Epithelial cell of esophagus (primary cell): ENCODE measurements around the gene BDH2.

Source experiments
- DNase-seq: peaks from one replicate; pipeline ENCODE4 v3.0.0; 2010; ENCODE audit warnings: low read depth
- H3K4me3 ChIP-seq: 2 replicates; pipeline ENCODE4 v1.5.1; 2011; ENCODE audit warnings: mild to moderate bottlenecking, low read length, control low read depth
- CTCF ChIP-seq: IDR thresholded peaks from 2 replicates; pipeline ENCODE4 v1.5.1; 2011; ENCODE audit warnings: low read depth, mild to moderate bottlenecking, low read length, control low read depth, inconsistent platforms; ENCODE audit not compliant: insufficient read depth; ENCODE audit errors: missing control alignments

BDH2 gene

DNA sequence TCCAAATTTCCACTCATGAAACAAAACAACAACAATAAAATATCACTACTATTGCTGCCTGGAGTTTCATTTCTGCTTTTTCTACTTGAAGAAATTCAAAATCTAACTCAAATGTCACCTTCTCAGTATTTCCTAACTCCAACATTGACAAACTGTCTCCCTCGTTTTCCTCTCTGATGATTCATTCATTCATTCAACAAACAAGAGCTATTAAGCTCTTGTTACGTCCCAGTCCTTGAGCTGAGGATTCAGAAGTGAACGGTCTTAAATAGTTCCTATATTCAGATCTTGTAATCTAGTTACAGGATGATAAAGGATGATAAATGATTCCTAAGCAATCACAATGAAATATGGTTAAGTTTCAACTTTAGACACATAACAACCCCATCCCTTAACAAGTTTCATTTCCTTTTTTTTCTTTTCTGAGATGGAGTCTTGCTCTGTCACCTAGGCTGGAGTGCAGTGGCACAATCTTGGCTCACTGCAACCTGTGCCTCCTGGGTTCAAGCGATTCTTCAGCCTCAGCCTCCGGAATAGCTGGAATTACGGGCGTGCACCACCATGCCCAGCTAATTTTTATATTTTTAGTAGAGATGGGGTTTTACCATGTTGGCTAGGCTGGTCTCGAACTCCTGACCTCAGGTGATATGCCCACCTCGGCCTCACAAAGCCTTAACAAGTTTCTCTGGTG lies 24.7 kb downstream of the BDH2 start:
- H3K4me3 ChIP-seq: no peak overlapping the region
- no peak for TF ChIP-seq CTCF

GRCh38 chr4:103073792-103074438 lies 25.7 kb downstream of the BDH2 start:
- no peak overlapping the region for H3K4me3 ChIP-seq
- DNase-seq: peak; percentile 35
- TF ChIP-seq CTCF: no peak

More for the DNA sequence above, 24.7 kb downstream of the BDH2 start:
- DNase-seq: peak; percentile 61

DNA sequence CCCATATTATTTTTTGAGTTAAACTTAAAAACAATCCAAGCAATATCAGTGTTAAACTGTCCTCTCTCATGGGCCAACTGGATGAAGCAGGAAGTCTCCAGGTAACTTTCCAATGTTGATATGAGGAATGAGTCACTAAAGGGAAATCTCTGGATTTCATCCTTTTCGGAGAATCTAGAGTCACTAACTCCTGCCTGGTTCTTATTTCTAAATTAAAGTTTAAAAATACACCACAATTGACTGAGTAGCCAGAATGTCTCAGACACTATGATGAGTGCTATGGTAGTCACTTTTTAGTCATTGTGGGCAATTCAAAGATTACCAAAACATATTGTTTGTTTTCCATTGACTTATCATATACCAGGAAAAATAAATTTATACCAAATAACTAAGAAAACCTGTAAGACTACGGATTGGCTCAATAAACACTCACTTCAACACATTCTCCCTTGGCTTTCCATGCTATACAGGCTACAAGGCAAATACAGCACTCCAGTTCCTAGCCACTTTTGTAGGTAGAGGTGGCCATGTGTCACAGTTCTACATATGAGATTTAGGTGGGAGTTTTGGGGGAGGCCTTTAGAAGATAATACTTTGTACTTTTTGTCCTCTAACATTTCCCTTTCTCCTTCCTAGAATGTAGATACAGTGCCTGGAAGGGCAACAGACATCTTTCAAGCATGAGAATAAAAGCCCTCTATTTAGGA lies 31.6 kb downstream of the BDH2 start:
- no peak overlapping the region for H3K4me3 ChIP-seq
- TF ChIP-seq CTCF: no peak
- DNase-seq: peak; percentile 48

DNA sequence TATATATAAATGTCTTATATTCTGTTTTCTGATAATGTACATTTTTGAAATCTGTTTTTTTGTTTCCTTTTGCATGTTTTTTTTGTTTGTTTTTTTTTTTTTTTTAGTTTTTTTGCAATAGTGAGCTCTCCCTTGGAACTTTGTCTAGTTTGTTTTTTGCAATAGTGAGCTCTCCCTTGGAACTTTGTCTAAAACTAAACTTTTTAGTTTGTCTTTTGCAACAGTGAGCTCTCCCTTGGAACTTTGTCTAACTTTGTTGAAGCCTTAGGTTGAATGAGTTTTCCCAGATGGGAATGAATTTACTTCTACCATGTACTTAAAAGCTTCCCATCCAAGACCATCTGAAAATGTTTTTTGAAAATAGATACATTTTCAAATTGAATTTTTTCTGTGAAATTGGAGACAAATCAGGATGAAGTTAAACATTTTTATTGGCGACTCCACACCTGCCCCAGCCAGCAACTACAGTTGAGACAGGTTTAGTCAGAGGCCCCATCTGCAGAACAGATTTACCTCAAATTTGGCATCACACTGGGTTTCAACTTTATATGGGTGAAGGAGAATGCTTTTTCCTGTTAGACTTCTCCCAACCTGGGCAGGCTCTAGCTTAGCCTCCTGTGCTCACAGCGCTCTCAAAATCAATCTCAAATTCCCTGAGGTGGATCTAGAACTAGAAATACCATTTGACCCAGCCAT lies 39.0 kb downstream of the BDH2 start:
- DNase-seq: no peak
- TF ChIP-seq CTCF: no peak
- H3K4me3 ChIP-seq: no peak overlapping the region

DNA sequence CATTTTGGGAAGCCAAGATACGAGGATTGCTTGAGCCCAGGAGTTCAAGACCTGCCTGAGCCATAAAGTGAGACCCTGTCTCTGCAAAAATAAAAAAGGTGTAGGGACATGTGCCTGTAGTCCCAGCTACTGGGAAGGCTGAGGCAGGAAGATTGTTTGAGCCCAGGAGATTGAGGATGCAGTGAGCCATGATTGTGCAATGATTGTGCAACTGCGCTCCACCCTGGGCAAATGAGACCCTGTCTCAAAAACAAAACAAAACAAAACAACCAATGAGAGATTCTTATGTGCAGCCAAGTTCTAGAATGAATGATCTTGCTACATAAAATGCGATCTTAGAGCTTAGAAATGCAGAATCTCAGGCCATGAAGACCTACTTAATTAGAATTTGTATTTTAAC lies 45.6 kb downstream of the BDH2 start:
- peak; percentile 21 for DNase-seq
- TF ChIP-seq CTCF: no peak
- H3K4me3 ChIP-seq: no peak overlapping the region

DNA sequence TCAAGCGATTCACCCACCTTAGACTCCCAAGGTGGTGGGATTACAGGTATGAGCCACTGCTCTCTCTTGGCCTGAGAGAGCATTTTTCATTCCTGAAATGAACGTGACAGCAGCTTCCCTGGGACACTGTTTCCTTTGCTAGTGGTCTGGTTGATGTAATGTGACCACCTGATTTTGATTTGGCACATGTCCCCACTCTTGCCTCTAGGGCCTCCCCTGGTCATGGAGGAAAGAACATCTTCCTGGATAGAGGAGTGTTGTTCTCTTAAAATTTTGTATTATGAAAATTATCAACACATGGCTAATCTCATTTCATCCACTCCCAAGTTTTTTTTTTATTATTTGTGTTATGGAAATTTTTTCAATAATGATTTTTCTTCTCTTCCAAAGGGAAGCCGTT lies 46.9 kb downstream of the BDH2 start:
- no peak for TF ChIP-seq CTCF
- no peak overlapping the region for H3K4me3 ChIP-seq
- no peak for DNase-seq
